Activated CD4-positive, CD25-positive, alpha-beta regulatory T cell (primary cell): ENCODE measurements around the gene NUDCD3.

Source experiments
- DNase-seq, 4 experiments: peaks; one replicate each; lab custom pipeline; 2025; lab: John Stamatoyannopoulos, UW

NUDCD3 gene

DNA sequence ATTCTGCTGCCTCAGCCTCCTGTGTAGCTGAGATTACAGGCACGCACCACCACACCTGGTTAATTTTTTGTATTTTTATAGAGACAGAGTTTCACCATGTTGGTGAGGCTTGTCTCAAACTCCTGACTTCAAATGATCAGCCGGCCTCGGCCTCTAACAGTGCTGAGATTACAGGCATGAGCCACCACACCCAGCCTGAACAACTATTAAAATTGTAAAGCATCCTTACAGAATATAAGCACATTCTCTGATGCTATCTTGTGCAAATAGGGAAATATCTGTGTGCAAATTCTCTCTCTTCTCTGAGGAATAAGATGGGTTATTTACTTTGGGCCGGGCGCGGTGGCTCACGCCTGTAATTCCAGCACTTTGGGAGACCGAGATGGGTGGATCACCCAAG, 12.5 kb downstream of the NUDCD3 start:
- no peak for DNase-seq

DNA sequence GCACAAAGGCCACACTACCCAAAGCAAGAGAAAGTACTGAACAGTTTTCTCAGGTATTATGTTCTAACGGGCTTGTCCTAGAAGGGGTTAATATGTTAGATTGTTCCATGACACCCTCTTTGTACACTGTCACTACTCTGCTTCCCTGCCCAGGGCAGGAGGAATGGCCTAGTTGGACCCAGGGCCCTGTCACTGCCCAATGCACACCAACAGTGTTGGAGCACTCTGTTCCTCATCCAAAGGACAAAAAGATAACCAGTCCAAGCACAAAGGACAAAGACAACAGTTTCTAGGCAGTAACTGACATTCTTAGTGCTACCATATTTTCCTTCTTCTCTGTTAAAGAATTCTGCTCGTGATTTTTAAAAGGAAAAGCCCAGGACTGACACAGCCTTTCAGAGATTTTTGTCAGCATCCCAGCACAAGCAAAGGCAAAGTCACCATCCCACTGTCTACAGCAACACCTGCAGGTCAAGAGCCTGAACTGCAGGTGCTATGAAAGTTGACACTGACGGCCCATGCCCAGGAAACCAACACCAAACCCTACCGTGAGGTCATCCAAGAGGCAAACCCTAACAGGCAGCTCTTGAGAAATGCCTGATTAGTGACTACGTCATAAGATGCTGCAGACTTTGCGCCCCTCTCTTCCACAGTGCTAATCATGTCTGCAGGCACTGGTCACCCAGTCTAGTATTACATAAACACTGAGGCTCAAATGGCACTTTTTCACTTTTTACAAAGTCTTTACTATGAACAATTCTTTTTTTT, 13.2 kb downstream of the NUDCD3 start:
- DNase-seq = peak in 3 of 4 experiments; percentile 12 to 33 (median 19)

DNA sequence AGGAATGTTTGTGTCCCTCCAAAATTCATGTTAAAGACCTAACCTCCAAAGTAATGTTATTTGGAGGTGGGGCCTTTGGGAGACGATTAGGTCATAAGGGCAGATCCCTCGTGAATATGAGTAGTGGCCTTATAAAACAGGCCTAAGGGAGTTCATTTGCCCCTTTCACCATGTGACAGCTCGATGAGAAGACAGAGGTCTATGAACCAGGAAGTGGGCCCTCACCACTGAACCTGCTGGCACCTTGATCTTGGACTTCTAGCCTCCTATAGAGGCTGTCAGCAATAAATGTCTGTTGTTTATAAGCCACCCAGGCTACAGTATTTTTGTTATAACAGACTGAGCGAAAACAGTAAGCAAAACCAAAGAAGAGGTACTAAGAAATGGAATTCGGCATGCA, 14.1 kb downstream of the NUDCD3 start:
- DNase-seq = no peak

DNA sequence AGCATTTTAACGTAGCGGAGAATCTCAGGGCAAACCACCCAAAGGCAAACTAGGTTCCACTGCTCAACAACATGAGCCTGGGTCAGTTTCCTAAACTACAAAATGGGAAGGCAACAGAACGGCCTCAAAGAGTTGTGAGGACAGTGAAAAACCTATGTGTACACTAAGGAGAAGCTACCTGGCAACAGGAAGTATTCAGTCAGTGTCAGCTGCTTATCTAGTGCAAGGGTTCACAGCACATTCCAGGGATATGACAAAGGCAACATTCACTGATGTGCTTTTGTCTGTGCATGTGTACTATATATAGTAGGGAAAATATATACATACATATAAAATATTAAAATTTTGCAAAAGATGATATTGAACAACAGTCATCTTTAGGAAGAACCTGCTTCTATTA, 17.2 kb downstream of the NUDCD3 start:
- no peak for DNase-seq

DNA sequence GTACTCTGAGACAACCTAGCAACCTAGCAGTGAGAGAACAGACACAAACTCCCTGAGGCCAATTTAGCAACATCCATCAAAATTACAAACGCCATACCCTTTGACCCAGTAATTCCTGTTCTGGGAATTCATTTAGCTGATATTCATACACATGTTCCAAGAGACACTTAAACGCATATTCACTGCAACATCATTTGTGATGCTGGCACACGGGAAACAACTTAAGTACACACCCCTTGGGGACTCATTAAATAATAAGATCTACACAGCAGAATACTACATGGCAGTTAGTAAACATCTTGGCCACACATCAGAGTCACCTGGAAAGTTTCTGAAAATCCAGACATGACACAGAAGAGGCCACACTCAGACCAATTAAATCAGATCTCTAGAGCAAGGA, 17.6 kb downstream of the NUDCD3 start:
- no peak for DNase-seq

DNA sequence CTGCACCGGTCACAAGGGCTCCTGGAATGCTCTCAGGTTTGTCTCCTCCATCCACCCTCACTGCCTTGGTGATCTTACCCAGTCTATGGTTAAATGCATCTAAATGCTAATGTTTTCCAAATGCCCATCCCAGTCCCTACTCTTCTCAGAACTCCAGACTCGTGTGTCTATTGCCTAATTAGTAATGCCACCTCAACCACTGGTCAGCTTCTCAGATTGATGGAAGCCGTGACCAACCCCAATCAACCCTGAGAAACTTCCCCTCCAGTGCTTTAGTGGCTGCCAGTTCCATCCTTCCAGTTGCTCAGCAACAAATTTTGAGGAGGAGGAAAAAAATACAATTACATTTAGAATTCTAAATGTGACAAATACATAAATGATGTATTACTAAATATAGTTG, 18.6 kb downstream of the NUDCD3 start:
- DNase-seq = no peak

DNA sequence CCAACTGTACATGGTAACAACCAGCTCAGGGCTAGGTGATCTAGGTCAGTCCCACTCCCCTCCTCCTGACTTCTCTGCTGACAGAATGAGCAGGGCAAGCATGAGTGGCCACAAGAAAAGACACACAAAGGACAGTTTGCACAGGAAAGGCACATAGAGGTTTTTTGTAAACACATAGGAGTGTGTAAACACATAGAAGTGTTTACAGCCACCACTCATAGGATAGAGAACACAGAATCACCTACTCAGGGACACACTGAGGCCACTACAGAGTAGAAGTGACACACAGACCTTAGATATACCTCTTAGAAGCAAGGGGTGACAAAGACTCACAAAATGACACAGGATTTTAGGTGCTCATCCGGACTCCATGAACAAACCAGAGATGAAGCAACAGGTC, 19.0 kb downstream of the NUDCD3 start:
- no peak for DNase-seq

DNA sequence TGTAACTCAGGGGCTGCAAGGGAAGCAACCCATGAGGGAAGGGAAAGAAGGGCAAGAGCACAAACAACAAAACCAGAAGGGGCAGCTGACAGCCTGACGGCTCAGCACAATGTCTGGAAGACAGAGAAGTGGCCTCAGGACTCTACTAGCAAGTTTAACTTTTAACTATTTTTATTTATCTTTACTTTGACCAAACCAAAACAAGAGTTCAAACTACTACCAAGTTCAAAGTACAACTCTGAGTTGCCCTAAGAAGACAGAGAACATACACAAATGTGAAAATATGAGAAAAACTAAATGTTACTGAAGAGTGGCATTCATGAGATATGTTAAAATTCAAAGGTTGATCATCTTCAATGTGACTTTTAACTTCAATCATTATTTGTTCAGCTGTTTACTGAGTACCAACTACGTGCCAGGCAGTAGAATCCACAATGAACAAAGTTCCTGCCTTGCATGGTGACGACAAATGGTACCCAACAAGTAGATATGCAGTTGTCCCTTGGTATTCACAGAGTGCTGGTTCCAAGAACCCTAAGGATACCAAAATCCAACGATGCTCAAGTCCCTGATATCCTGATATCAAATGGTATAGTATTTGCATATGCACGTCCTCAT, 19.7 kb downstream of the NUDCD3 start:
- DNase-seq = no peak

DNA sequence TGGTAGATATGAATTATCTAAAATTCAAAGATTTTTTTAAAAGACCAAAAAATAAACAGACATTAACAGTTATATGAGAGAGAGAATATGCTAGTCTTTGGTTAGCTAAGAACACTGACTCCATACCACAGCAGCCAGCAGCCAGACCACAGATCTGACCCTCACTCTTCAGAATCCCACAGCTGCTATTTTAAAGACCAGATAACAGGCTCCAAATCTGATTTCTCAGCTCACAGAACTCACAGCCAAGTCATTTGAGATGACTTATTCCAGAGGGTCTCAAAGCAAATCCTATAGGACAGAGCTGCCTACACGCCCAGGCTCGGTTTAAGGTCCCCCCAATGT, 20.4 kb downstream of the NUDCD3 start:
- no peak for DNase-seq

DNA sequence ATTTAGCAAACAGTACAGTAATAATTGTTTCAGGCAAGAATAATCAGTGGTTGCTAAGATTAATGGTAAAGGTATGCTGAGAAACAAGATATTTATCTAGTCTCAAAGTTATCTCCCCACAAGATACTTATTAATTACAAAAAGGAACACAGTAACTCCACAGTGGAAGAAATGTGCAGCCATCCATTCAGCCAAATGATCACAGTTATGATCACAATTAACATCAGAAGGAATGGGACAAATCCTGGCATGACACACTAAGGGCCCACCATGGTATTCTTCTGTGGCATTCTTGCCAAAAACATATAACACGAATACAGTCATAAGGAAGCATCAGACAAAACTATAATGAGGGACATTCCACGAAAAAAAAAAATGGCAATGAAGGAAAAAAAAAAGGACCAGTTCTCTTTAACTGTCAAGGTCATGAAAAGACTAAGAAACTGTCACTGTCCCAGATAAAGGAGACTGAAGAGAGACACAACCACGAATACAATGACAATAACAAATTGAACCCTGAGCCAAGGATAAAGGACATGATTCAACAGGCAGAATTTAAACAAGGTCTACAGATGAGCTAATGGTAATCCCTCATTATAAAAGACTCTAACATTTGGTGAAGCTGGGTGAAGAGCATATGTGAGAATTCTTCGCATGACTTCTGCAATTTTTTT, 20.9 kb downstream of the NUDCD3 start:
- DNase-seq = no peak

DNA sequence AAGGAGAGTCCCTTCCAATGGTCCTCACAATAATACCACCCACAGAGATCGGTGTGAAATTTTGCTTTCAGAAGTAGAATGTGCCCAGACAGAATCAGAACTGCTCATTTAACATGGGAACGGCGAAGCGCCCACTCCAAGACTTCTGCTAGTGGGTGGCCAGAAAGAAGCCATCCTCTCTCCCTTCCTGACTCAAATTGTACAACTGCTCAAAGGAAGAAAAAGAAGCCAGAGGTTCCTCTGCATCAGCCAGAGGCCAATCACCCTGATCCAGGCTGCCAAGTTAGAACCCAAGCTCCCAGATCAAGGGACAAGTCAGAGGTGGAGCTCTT, 23.3 kb downstream of the NUDCD3 start:
- no peak for DNase-seq

DNA sequence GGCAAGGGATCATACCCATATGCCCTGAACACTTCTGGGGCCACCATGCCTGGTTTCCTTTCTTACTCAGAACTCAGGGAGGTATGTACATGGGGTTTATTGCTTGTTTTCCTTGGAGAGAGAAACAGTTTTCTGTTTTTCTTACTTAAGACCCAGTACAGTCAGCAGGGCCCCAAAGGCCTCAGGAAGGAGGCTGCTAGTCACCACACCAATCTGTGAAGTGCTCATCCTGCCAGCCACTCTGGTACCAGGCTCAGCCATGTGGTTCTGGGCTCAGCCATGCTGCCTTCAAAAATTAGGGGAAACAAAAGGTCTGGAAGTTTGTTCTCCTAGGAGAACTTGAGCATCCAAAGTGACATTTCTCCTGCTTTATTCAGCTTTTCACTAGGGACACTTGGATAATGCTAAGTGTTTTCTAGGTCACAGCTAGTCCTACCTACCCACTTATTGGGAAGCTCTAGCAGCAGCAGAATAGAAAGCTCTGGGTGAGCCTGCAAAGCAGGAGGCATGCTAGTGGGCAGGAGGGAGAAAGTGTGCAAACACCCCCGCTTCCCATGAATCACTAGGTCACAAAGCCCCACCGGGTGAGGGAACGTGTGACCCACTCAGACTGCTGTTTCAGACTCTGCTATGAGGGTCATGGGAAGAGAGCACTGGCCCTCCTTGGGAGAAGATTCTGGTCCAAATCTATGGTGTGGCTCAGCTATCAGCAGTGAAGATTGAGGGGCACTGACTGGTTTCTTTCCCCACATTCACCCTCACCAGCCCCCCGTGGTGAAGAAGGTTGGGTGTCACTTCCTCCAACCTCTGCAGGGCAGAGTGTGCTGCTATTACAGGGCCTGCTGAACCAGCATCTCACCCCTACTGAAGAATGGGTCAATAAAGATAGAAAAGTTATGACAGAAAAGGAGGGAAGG, 23.9 kb downstream of the NUDCD3 start:
- no peak for DNase-seq

DNA sequence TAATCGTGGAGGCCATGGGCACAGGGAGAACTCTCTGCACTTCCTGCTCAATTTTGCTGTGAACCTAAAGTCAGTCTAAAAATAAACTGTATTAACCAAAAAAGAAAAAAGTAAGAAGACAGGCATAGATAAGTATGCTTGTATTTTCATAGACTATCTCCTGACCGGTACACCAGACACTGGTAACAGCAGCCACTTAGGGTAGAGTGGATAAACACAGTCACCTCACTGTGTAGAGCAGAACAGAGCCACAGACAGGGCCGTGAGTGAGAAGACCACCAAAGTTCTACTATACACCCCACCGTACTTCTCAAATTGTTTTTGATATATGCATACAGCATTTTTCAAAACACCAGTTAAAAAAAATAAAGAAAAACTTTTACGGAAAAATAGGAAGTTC, 25.0 kb downstream of the NUDCD3 start:
- no peak for DNase-seq

DNA sequence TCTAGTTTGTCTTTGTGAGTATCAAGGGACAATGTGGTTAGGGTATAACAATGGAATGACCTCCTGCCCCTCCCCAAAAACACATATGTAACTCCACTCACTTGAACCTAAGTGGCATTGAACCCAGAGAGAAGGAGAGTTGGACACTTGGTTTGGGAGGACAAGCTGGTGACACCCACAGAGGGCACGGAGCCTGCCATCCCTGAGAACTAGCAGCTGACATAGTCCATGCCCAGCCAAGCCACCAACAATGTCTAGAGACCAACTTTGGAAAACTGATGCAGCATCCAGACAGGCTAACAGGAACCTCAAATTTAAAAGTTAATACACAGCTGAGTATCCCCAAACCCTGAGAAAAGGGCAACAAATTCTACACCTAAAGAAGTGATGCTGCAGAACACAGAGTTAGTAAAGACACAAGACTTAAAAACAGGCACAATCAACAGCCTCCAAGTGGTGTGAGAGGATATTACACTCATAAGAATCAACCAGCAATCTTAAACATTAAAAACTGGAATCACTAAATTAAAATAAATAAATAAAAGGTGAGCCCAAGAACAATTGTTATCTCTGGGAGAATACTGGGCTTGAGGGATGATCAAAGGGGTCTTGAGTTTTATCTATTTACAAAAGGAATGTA, 27.2 kb downstream of the NUDCD3 start:
- no peak for DNase-seq

DNA sequence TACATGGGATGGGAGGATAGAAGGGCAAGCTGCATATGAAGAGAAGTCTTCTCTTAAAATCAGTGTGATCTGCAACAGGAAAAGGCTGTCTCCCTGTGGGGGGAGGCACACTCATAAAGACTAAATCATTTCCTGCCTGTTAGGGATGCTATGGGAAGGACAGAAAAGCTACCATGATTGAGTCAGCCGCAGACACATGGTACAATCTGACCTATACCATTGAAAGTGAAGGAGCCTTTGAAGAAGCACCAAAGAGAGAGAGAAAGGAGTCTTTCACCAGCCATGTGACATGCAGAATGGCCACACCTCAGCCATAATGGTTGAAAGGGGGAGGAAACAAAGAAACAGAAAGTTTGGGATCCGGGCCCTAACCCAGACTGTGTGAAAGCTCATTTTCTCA, 29.1 kb downstream of the NUDCD3 start:
- no peak for DNase-seq

DNA sequence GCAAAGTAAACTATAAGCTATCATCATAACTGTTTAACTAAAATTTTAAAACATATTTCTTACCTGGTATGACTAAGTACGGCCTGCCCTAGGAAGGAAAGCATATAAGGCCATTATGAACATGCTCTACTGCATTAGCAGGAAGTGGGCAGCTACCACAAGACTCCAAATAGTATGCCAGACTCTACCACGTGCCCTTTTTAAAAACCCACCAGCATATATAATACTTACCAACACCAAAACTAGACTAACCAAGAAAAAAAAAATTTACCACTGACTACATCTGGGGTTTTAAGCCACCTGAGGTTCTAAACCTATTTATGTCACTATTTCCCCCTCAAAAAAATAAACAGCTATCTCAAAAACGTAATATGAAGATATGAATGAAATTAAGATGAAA, 30.1 kb downstream of the NUDCD3 start:
- peak in 2 of 4 experiments; percentile 4 to 19 for DNase-seq

DNA sequence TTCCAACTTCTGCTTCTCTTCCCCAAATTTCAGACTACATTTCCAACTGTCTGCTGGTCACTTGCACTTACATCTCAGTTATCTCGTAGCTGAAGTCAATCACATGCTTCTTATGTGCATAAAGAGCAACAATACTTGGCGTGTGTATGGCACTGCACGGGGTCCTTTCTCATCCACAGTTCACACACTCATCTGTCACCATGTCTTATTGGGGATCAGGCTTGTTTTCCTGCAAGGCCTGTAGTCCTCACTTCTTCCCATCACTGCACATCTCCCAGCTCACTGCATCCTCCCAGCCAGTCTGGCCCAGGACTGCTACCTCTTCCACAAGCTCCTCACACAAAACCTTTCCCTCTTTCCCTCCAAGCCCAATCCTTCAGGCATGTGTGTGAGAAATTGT, 35.3 kb downstream of the NUDCD3 start:
- no peak for DNase-seq

DNA sequence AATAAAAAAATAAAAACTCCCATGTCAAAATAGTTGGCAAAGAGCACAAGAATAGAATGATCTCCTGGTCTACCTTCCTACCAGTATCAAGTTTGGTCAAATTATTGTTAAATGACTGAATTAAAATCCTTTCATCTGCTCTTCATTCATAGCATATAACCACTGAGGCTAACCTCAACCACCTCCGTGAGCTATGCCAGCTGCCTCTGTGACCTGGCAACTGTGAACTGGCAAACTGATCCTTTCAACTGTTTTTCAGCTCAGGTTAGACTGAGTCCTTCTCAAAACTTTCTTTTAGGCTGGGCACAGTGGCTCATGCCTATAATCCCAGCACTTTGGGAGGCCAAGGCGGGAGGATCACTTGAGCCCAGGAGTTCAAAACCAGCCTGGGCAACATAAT, 36.1 kb downstream of the NUDCD3 start:
- DNase-seq = no peak

DNA sequence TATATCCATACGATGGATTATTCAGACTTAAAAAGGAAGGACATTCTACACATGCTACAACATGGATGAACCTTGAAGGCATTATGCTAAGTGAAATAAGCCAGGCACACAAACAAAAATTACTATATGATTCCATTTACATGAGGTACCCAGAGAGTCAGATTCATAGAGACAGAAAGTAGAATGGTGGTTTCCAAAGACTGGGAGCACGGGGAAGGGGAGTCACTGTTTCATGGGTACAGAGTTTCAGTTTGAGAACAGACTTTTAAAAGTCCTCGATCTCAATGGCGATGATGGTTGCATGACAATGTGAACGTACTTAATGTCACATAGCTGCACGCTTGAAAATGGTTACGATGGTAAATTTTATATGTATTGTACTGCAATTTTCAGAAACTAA, 39.3 kb downstream of the NUDCD3 start:
- DNase-seq = no peak

DNA sequence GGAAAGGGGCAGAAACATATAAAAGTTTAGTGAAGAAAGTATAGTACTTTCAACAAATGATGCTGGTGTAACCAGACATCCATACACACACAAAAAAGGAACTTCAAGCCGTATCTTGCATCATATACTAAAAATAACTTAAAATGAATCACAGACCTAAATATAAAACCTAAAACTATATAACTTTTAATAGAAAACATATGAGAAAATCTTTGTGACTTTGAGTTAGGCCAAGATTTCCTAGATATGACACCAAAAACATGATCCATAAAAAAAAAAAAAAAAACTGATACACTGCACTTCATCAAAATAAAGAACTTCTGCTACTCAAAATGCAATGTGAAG, 40.9 kb downstream of the NUDCD3 start:
- DNase-seq = no peak

DNA sequence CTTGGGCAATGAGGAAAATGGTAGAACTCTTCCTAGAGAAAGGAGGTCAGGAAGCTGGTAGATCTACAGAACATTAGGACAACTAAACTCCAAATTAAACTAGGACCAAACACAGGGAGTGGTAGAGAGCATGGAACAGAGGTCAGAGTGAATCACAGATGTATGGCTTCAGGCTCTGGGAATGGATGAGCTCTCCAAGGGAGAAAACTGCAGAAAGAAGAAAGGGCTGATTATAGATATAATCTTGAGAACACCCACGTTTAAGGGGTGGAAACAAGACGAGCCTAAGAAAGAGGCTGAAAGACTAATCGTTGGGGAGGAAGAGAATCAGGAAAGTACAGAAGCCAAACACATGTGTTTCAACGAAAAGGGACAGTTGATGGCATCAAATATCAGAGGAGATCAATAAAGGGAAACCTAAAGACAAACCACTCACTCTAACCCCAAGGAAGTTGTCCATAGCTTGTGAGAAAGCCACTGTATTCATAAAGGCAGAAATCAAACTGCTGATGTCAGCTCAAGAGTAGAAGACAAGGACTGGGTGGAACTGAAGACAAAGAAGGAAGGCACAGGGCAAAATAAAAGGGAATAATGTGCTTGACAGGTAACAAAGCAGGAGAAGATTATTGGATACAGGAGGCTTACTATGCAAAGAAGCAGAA, 41.4 kb downstream of the NUDCD3 start:
- DNase-seq = no peak
